SK-N-SH (cell line): ENCODE data around the gene P2RX5. TPM values are rescaled to one million over a fixed set of nuclear protein-coding genes. Genes with fewer than 3 reads are reported as not detected.

Source experiments
- CTCF ChIA-PET: fragments of 300-600, 350-600 bp; formaldehyde crosslinking; extraction: SDS; loops from one replicate; lab custom pipeline; 2021; lab: Yijun Ruan, JAX
- POLR2A ChIA-PET: fragments of 350-600 bp; sonication (Branson Sonifier 250); formaldehyde crosslinking; extraction: SDS; loops from one replicate; lab custom pipeline; 2020; ENCODE audit warnings: antibody characterized with exemption, inconsistent platforms; lab: Yijun Ruan, JAX
- DNase-seq: peaks from one replicate; pipeline ENCODE4 v3.0.0; 2012
- H2AFZ ChIP-seq: fragments of 200-600 bp; sonication (generic); 2 replicates; pipeline ENCODE4 v1.8.1; 2016; ENCODE audit warnings: antibody characterized with exemption, mild to moderate bottlenecking, low read depth
- H3F3A ChIP-seq: fragments of 200-600 bp; sonication (generic); replicated peaks from 2 replicates; pipeline ENCODE3; 2016; ENCODE audit warnings: antibody characterized with exemption, mild to moderate bottlenecking; ENCODE audit not compliant: insufficient read depth
- H3K27ac ChIP-seq, 2 experiments: fragments of 200-500 bp in 1 of 2; fragments of 200-600 bp in 1 of 2; sonication (Bioruptor generic) in 1 of 2; sonication (generic), shearing (Covaris generic) in 1 of 2; 2 replicates each; pipeline versions ENCODE4 v1.5.1 to v1.6.1; 2014 to 2016; ENCODE audit warnings: low read depth in 2 of 2, inconsistent platforms in 1 of 2, low read length in 1 of 2, mild to moderate bottlenecking in 1 of 2, mixed read lengths in 1 of 2
- H3K27me3 ChIP-seq: fragments of 200-600 bp; sonication (generic), shearing (Covaris generic); 2 replicates; pipeline ENCODE4 v1.6.1; 2016; ENCODE audit warnings: mixed run types; ENCODE audit not compliant: insufficient read depth
- H3K36me3 ChIP-seq, 2 experiments: fragments of 200-500 bp in 1 of 2; fragments of 200-600 bp in 1 of 2; sonication (Bioruptor generic) in 1 of 2; sonication (generic) in 1 of 2; replicated peaks in 1 of 2; 2 replicates each; pipeline versions ENCODE3 to v1.5.1; 2014 to 2016; ENCODE audit warnings: low read length in 1 of 2, mild to moderate bottlenecking in 1 of 2; ENCODE audit not compliant: insufficient read depth in 2 of 2, control insufficient read depth in 1 of 2
- H3K4me1 ChIP-seq, 2 experiments: fragments of 200-500 bp in 1 of 2; fragments of 200-600 bp in 1 of 2; sonication (Bioruptor generic) in 1 of 2; sonication (generic), shearing (Covaris generic) in 1 of 2; 2 replicates each; pipeline versions ENCODE4 v1.5.1 to v1.6.1; 2014 to 2016; ENCODE audit warnings: low read depth in 1 of 2, low read length in 1 of 2, mixed run types in 1 of 2; ENCODE audit not compliant: insufficient read depth in 2 of 2, control insufficient read depth in 1 of 2
- H3K4me2 ChIP-seq: fragments of 200-600 bp; sonication (generic), shearing (Covaris generic); 2 replicates; pipeline ENCODE4 v1.6.1; 2017; ENCODE audit warnings: mixed run types
- H3K4me3 ChIP-seq, 2 experiments: fragments of 200-500 bp in 1 of 2; fragments of 200-600 bp in 1 of 2; sonication (Bioruptor generic) in 1 of 2; sonication (generic), shearing (Covaris generic) in 1 of 2; 2 replicates each; pipeline versions ENCODE4 v1.5.1 to v1.8.1; 2014 to 2016; ENCODE audit warnings: low read depth in 2 of 2, inconsistent platforms in 1 of 2, low read length in 1 of 2, mild to moderate bottlenecking in 1 of 2, mixed read lengths in 1 of 2, moderate library complexity in 1 of 2
- H3K79me2 ChIP-seq: fragments of 200-600 bp; sonication (generic); 2 replicates; pipeline ENCODE4 v1.8.1; 2017; ENCODE audit warnings: mild to moderate bottlenecking; ENCODE audit not compliant: insufficient read depth
- H3K9ac ChIP-seq: fragments of 200-600 bp; sonication (generic); 2 replicates; pipeline ENCODE4 v1.6.1; 2017; ENCODE audit warnings: mixed run types
- H3K9me2 ChIP-seq: fragments of 200-600 bp; sonication (generic); 2 replicates; pipeline ENCODE4 v1.6.1; 2017; ENCODE audit warnings: mixed run types
- H3K9me3 ChIP-seq: fragments of 200-600 bp; sonication (generic); 2 replicates; pipeline ENCODE4 v1.6.1; 2017; ENCODE audit warnings: mixed run types, mild to moderate bottlenecking, moderate library complexity
- H4K20me1 ChIP-seq: fragments of 200-600 bp; sonication (generic); 2 replicates; pipeline ENCODE4 v1.6.1; 2017; ENCODE audit warnings: mild to moderate bottlenecking, mixed run types; ENCODE audit not compliant: insufficient read depth
- ELF1 ChIP-seq: IDR thresholded peaks from 2 replicates; pipeline ENCODE4 v1.4.0; 2012
- EP300 ChIP-seq, 2 experiments: IDR thresholded peaks; 2 replicates each; pipeline versions ENCODE4 v1.4.0 to v1.6.1; 2012; ENCODE audit warnings: borderline replicate concordance in 1 of 2, low read depth in 1 of 2, low read length in 1 of 2
- FOSL2 ChIP-seq: IDR thresholded peaks from 2 replicates; pipeline ENCODE4 v1.4.0; 2012; ENCODE audit warnings: low read depth, mild to moderate bottlenecking, moderate library complexity, borderline replicate concordance
- FOXM1 ChIP-seq: IDR thresholded peaks from 2 replicates; pipeline ENCODE4 v1.4.0; 2012; ENCODE audit warnings: low read depth, mild to moderate bottlenecking
- GATA2 ChIP-seq: sonication (generic); formaldehyde crosslinking; IDR thresholded peaks from 2 replicates; pipeline ENCODE4 v1.5.0; 2020; ENCODE audit warnings: mild to moderate bottlenecking, missing genetic modification reagents
- JUND ChIP-seq: IDR thresholded peaks from 2 replicates; pipeline ENCODE4 v1.4.0; 2012
- MEF2A ChIP-seq: IDR thresholded peaks from 2 replicates; pipeline ENCODE4 v1.4.0; 2012; ENCODE audit warnings: low read depth, borderline replicate concordance
- NFIC ChIP-seq: IDR thresholded peaks from 2 replicates; pipeline ENCODE4 v1.4.0; 2012; ENCODE audit warnings: borderline replicate concordance
- NRF1 ChIP-seq: IDR thresholded peaks from 2 replicates; pipeline ENCODE4 v1.6.1; 2012; ENCODE audit warnings: low read depth, mild to moderate bottlenecking, low read length
- RCOR1 ChIP-seq: fragments of 150-350 bp; IDR thresholded peaks from 2 replicates; pipeline ENCODE4 v1.6.1; 2017; ENCODE audit warnings: antibody characterized with exemption, low read length
- RFX5 ChIP-seq: IDR thresholded peaks from 2 replicates; pipeline ENCODE4 v1.6.1; 2012; ENCODE audit warnings: mild to moderate bottlenecking, improper control_type of control experiment, low read length
- SIN3A ChIP-seq: IDR thresholded peaks from 2 replicates; pipeline ENCODE4 v1.6.1; 2012; ENCODE audit warnings: low read depth, mild to moderate bottlenecking, low read length, moderate library complexity, borderline replicate concordance
- TAF1 ChIP-seq: IDR thresholded peaks from 2 replicates; pipeline ENCODE4 v1.6.1; 2012; ENCODE audit warnings: low read depth, mild to moderate bottlenecking, low read length, moderate library complexity, borderline replicate concordance
- TCF12 ChIP-seq: IDR thresholded peaks from 2 replicates; pipeline ENCODE4 v1.4.0; 2012
- TEAD4 ChIP-seq: IDR thresholded peaks from 2 replicates; pipeline ENCODE4 v1.4.0; 2012; ENCODE audit warnings: mild to moderate bottlenecking, borderline replicate concordance; ENCODE audit not compliant: insufficient read depth
- YY1 ChIP-seq: IDR thresholded peaks from 2 replicates; pipeline ENCODE4 v1.4.0; 2012; ENCODE audit warnings: low read depth, mild to moderate bottlenecking
- WGBS: methylation state at CpG from one replicate; pipeline ENCODE4 v1.1.6; 2017; ENCODE audit warnings: low lambda C conversion rate; 5-methylcytosine and 5-hydroxymethylcytosine counted together
- polyA plus RNA-seq, 3 experiments: library from polyadenylated mRNA; depleted of rRNA; stranded (reverse); fragments of >200 nt; gene quantifications; 2 replicates each; pipeline ENCODE4 v1.2.3, GENCODE V29; 2012
- TF ChIP-seq, protein P1 (sequence below): IDR thresholded peaks from 2 replicates; pipeline ENCODE4; 2012
- TF ChIP-seq, protein P2 (sequence below): fragments of 150-350 bp; IDR thresholded peaks from 2 replicates; pipeline ENCODE4 v1.6.1; 2016; ENCODE audit warnings: mild to moderate bottlenecking, low read depth, low read length
- TF ChIP-seq, protein P3 (sequence below): IDR thresholded peaks from 2 replicates; pipeline ENCODE4 v1.4.0; 2012; ENCODE audit warnings: low read depth
- TF ChIP-seq, protein P4 (sequence below): fragments of 200-600 bp; sonication (generic); IDR thresholded peaks from 2 replicates; pipeline ENCODE4 v1.6.1; 2017; ENCODE audit warnings: antibody characterized with exemption, mild to moderate bottlenecking, moderate library complexity

P2RX5 gene
- polyA plus RNA-seq, 1 of the 3 experiments (the other 2 are of a cell fraction) = 0.97 TPM

DNA sequence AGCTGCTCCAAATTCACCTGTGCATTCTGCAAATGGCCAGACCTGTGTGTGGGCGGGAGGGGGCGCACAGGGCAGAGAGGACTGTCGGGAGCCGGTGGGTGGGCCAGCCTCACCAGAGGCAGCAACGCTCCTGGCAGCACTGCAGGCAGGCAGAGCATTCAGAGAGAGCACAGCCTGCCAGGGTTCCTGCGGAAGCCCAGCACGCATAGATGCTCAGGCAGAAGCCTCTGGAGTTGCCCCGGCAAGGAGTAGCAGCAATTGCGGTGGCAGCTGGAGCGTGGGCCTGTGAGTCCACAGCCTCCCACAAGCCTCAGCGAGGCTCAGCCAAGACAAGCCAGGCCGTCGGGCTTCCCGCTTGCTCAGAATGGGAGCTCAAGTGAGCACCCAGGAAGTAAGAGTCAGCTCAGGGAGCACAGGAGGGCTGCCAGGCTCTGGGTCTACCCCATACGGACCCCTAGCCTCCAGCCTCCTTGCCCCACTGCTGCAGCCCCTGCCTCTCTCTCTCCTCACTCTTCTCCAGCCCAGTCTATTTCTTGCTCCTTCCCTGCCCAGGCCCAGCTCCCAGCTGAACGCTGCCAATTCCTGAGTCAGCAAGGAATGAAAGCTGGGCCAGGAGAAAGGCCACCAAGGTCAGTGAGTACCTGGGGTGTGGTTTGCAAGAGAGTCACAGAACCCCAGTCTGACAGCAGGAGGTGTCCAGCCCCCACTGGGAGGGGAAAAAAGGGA is 17.7 kb downstream of the P2RX5 start:
- H3K27ac ChIP-seq = no peak overlapping the region
- no peak for DNase-seq
- TF ChIP-seq NFIC (no peak), TAF1 (no peak), RCOR1 (no peak), SIN3A (no peak), EP300 (IDR thresholded peaks at IDR 0.05; ENCODE audit: borderline replicate concordance in 1 of 2, low read depth in 1 of 2, low read length in 1 of 2) (no peak), MEF2A (no peak), TEAD4 (no peak), ELF1 (no peak), RFX5 (no peak), FOSL2 (no peak), JUND (no peak), GATA2 (CRISPR knock-in tag) (no peak), YY1 (no peak), TCF12 (no peak), FOXM1 (no peak), NRF1 (no peak)
- TF ChIP-seq, protein P1, sequence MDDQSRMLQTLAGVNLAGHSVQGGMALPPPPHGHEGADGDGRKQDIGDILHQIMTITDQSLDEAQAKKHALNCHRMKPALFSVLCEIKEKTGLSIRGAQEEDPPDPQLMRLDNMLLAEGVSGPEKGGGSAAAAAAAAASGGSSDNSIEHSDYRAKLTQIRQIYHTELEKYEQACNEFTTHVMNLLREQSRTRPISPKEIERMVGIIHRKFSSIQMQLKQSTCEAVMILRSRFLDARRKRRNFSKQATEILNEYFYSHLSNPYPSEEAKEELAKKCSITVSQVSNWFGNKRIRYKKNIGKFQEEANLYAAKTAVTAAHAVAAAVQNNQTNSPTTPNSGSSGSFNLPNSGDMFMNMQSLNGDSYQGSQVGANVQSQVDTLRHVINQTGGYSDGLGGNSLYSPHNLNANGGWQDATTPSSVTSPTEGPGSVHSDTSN = no peak
- TF ChIP-seq, protein P2, sequence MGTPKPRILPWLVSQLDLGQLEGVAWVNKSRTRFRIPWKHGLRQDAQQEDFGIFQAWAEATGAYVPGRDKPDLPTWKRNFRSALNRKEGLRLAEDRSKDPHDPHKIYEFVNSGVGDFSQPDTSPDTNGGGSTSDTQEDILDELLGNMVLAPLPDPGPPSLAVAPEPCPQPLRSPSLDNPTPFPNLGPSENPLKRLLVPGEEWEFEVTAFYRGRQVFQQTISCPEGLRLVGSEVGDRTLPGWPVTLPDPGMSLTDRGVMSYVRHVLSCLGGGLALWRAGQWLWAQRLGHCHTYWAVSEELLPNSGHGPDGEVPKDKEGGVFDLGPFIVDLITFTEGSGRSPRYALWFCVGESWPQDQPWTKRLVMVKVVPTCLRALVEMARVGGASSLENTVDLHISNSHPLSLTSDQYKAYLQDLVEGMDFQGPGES = no peak
- TF ChIP-seq, protein P3, sequence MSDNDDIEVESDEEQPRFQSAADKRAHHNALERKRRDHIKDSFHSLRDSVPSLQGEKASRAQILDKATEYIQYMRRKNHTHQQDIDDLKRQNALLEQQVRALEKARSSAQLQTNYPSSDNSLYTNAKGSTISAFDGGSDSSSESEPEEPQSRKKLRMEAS = no peak
- TF ChIP-seq, protein P4, sequence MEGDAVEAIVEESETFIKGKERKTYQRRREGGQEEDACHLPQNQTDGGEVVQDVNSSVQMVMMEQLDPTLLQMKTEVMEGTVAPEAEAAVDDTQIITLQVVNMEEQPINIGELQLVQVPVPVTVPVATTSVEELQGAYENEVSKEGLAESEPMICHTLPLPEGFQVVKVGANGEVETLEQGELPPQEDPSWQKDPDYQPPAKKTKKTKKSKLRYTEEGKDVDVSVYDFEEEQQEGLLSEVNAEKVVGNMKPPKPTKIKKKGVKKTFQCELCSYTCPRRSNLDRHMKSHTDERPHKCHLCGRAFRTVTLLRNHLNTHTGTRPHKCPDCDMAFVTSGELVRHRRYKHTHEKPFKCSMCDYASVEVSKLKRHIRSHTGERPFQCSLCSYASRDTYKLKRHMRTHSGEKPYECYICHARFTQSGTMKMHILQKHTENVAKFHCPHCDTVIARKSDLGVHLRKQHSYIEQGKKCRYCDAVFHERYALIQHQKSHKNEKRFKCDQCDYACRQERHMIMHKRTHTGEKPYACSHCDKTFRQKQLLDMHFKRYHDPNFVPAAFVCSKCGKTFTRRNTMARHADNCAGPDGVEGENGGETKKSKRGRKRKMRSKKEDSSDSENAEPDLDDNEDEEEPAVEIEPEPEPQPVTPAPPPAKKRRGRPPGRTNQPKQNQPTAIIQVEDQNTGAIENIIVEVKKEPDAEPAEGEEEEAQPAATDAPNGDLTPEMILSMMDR = no peak
- POLR2A ChIA-PET = interaction anchor here (0.6 kb wide), 1 partner anchor 56 kb away, joined by 3 read pairs; no protein-coding TSS in a partner anchor
- H3K9me2 ChIP-seq = no peaks in the 10 kb centered on the region
- H3K9ac ChIP-seq = no peak overlapping the region
- H3K9me3 ChIP-seq = no peaks in the 10 kb centered on the region
- 70% methylated on average over 15 of the region's 16 CpGs for WGBS
- no peaks in the 10 kb centered on the region for H3K4me1 ChIP-seq
- no peak overlapping the region for H2AFZ ChIP-seq
- H3K79me2 ChIP-seq = no peaks in the 10 kb centered on the region
- no peaks in the 10 kb centered on the region for H4K20me1 ChIP-seq
- H3K4me2 ChIP-seq = no peak overlapping the region
- CTCF ChIA-PET = interaction anchor here (1.0 kb wide), 1 partner anchor 45 kb away, joined by 3 read pairs; no protein-coding TSS in a partner anchor
- H3K36me3 ChIP-seq = no peaks in the 10 kb centered on the region
- no peak overlapping the region for H3K4me3 ChIP-seq
- H3K27me3 ChIP-seq = no peaks in the 10 kb centered on the region
- no peaks in the 10 kb centered on the region for H3F3A ChIP-seq
